Hematopoietic multipotent progenitor cell (in vitro differentiated cells): ENCODE measurements around the gene COASY. TPM values are rescaled to one million over a fixed set of nuclear protein-coding genes. Genes with fewer than 3 reads are reported as not detected.
A peak's percentile ranks its signal among the peaks of the same experiment; 100 is the strongest.

Experiments
- DNase-seq, 3 donors: peaks; one replicate each; pipeline ENCODE4 v3.0.0-alpha.2; 2011 to 2015; ENCODE audit warnings: low read depth in 2 of 3, low spot score in 2 of 3
- total RNA-seq: library from RNA; depleted of rRNA; stranded (reverse); fragments of >200 nt; gene quantifications from one replicate; pipeline ENCODE4 v1.2.3, GENCODE V29; 2012

COASY gene
- total RNA-seq, 1 donor = 31.2 TPM

DNA sequence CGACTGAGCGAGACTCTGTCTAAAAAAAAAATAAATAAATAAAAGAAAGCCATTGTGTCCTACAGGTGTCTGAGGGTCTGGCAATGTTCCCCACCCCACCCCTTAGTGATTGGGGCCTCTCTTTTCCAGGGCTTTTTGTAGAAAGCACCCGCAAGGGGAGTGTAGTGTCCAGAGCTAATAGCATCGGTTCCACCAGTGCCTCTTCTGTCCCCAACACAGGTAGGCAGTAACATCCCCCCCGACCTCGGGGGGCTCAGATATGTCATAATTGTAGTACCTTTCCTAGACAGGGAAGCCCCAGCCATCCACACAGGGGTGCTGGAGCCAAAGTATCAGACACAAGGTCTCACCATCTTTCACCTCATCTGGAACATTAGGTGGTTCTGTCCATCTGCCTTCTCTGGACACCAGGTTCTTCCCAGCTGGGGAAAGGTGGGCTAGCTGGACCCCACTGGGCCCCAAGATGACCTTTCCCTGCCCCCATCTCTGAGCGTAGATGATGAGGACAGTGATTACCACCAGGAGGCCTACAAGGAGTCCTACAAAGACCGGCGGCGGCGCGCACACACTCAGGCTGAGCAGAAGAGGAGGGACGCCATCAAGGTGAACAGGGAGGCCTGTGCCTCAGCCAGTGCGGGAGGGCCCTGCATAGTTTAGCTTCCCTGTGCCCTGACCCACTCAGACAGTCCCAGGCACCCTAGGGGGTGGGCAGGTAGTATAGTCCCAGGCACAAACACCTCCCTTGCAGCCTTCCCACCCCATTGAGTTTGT is 6.6 kb downstream of the COASY start:
- no peak for DNase-seq

DNA sequence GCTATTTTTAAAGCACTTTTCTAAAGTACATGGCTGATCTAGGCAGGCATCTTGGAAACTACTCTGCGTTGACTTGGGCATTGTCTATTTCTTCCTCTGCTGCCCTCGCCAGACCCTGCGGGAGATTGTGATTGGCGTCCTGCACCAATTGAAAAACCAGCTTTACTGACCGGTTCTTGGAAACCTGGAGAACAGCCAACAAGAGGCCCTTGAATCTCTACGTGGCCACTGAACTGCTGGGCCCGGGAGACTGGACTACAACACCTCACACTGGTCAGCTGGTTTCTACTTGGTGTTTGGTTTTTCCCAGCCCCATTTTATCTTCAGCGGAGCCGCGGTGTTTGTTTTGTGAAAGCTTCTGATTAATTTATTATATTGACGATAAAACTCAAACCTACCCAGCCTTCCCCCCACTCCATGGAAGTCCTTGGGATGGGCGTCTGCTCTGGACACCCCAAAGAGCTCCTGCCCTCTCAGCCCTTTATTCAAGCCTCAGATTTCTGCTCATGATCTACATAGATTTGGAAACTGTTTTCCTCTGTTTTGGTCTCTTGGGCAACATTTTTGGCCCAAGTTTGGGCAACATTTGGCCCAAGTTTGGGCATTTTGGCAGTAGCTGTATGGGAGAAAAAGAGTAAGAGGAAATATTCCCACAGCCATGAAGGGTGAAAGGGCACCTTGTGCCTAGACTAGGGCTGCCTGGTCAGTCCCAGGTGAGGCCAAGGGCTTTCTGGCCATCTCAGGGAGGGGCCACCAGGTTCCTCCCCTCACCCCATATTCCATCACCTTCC is 9.7 kb downstream of the COASY start:
- no peak for DNase-seq

DNA sequence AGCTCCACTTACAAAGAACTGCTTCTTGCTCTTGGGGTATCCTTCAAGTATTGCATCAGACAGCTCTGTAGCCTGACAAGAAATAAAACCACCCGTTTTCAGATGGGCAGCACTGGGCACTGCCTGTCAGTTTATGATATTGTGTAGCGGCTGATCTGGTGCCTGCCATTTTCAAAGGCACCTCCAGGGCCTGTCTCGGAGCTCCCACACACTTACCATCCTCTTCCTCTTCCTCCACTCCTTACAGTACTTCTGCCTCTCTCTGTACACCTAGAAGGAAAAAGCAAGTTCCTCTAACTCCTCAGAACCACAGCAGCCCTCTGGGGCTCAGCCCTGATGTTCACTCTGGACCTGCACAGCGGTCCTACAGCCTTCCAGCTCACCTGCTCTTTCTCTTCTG is 11.1 kb downstream of the COASY start:
- DNase-seq = no peak

DNA sequence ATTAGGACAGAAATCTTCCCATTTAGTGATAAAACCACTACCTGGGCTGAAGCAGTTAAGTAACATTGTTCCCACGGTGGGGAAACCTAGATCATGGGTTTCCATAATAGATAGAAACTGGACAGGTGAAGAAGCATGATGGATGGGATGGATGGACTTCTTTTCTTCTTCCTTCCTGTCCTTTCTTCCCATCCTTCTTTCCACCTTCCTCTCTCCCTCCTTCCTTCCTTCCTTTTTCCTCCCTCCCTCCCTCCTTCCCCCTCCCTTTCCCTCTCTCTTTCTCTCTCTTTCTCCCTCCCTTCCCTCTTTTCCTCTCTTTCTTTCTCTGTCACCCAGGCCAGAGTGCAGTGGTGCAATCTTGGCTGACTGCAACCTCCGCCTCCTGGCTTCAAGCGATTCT is 12.5 kb downstream of the COASY start:
- DNase-seq = no peak

DNA sequence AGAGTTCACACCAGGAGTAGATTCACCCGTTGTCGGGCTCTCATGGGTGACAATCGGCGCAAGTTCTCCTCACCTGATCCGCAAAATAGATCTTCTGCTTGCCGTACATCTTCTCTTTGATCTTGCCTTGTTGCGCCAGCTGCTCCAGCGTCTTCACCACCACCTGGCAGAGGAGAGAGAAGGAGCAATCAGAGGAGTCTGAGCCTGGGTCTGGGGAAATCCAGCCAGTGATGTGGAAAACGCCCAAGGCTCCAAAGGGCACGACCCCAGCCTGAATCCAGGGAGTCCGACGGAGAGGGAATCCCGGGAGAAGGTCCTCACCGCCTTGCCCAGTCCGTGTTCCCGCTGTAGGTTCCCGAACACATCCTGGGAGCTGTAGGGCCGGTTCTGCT is 15.2 kb downstream of the COASY start:
- DNase-seq = no peak

DNA sequence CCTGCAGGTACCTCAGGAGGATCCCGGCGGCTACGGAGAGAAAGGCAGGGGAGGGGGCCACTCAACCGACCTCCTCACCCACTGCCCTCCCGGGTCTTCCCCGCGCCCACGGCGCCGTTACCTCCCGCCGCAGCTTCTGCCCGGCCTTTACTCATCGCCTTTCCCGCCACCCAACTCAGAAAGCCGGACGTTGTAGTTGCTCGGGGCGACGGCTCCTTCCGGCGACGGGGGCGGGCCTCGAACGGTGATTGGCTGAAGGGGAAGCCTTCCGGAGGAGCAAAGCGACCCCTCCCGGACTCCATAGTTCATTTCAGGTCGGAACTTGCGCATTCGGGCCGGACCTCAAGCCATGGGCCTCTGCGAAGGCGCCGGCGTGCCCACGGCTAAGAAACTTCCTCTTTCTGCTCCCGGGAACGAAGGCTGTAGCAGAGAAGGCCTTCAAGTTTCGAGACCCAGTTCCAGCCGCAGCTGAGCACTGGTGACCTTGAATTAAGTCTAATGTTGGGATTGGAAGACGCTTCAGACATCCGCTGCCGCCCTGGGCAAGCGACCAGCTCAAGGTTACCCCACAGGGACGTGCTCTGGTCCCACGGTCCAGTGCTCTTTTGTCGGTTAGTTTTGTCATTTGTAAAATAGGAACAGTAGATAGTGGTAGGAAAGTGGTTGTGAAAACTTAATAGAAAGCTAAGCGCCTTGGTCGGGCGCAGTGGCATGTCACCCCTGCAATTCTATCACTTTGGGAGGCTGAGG is 15.8 kb downstream of the COASY start, which contains the start of gene PSMC3IP:
Gene PSMC3IP (minus strand): TSS at position 198 of the 750 bp plus-strand sequence. CDS start 43 bp downstream, at position 155.
- peak; percentile 68 to 96 (median 95) for DNase-seq

DNA sequence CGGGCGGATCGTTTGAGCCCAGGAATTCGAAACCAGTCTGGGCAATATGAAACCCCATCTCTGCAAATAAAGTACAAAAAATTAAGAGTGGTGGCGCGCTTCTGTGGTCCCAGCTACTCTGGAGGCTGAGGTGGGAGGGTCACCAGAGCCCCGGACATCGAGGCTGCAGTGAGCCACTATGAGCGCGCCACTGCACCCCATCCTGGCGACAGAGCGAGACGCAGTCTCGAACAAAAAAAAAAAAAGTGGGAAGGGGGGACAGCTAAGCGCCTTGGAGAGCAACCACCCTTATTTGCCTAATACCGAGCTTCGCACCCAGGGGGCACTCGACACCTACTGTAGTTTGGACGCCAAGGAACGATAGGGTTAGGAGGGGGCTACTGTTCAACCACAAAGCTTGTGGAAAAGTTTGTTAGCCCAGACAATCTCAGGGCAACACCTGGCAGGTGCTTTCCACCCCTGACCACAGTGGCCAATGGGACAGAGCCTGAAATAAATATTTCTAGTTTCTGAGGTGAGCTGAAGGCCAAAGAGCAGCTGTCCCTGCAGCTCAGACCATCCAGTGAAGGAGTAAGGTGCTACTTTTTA is 16.4 kb downstream of the COASY start:
- DNase-seq = peak in 2 of 3 donors; percentile 85 to 90

DNA sequence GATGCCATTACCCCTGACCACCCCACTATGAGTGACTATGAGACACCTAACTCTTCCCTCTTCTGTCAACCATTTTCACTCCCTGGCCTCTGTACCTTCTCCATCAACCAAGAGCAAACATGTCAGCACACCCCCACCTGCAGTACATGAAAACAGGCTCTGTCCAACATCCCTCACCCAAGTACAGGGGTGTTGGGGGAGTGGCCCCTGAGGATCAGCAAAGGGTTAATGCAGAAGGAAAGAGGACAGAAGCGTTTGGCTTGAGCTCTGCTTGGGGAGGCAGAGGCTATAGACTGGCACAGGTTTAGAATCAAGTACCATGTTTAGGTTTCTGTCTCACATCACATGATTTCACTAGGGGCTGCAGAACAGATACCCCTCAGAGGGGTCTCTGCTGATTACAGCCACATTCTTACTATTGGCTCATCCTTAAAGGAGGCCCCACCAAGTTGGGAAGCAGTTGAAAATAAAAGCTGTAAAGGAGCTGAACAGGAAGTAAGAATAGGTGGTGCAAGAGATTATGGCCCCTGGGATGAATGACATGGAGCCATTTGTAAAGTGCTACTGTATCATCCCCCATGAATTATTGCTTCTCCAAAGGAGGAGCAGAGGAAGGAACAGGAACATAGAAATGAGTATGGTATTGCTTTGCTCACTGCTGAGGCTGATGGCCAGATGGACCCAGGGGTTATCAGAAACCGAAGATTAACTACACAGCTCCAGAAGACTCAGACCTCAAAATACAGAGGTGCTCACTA is 18.0 kb downstream of the COASY start:
- no peak for DNase-seq

DNA sequence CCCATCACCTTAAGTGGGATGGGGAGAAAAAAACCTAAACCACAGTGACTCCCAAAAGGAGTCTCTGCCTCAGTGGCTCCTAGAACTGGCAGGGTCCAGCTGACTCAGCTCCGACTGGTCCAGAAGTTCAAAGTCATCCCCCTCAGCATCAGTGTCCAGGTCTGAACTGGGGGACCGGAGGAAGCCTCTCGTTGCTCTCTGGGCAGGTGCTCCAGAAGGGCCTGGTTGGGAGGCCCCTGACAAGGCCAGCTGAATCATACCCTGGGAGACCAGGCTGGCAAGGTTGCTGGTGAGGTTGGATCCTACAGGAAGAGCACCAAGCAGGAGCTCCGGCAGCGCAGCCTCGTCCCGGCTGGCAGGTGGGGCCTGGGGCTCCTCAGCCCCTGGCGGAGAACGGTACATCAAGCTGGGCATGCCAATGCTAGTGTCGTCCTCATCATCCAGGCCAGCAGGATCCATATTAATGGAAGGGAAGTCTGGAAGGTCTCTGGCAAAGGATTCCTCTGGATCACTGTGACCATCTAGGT is 19.9 kb downstream of the COASY start:
- DNase-seq = no peak

DNA sequence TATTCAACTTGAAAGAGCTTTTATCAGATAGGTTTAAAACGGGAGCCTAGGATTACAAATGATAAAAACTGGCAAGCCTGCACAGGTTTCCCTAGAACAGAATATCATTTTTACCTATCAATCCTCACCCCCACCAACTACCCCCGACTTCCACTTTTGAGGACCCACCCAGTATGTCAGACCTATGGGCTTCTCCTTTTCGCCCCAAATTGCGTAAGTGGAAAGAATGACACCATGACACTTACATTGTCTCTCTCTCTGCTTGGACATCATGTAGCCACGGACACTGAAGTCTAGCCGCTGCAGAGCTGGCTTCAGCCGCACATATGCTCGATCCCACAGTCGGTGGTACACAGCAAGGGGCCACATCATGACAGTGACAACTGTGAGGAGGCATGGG is 22.9 kb downstream of the COASY start:
- no peak for DNase-seq

DNA sequence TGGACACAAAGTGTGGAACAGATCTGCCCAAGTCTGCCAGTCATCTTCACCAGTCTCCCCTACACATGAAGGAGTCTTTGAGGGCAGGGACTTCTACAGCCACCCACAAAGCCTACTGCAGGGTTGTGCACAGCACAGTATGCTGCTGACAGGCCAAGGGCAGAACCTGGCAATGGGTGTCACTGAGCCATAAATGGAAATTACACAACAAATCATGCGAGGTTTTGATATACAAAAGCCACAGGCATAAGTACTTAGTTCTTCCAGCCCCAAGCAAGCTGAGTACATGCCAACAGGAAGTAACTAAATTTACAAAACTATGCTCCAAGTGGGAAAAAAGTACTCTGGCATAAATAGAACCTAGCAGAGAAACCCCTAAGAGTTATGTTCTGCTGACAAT is 23.4 kb downstream of the COASY start:
- DNase-seq = no peak

DNA sequence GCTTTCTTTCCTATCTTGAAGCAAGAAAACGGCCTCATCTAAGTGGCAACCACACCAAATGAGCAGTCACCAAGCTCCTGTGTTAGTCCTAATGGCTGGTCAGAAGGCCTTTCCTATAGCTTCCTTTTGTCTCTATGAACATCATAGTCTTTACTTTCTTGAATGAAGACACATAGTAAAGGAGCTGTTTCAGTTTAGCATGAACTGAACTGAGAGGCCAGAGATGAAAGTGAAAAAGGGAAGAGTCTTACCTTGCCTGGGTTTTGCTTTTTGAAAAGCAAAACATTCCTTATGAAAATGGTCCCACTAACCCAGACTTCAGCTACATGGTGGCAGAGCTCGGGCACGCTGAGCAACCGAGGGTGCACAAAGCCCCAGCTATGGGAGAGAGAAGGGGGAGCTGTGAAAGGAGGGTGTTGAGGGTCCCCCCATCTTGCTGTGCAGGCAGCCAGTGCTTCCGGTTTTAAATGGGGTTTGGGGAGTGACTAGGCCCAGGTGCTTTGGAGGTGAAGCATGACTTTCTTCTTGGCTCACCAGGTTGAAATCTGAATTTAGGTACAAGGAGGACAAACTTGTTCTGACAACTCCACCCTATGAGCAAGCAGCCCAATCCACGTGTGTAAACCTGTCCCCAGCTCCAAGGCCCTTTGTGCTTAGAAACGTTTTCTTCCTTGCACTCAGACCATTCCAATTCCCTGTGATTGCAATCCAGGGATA is 24.7 kb downstream of the COASY start:
- DNase-seq = no peak

DNA sequence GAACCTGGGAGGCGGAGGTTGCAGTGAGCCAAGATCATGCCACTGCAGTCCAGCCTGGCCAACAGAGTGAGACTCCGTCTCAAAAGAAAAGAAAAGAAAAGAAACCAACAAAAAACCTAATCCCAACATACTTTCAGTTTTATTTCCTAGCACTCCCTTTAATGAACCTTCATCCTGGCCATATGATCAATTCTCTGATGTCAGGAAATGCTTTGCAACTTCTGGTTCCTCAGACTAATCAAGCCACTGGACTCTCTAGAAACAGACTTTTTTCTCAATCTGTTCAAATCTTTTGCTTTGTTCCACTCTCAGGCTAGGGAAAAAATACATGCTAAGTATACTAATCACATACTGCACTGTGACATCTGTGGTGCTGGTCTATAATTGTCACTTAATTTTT is 28.9 kb downstream of the COASY start:
- no peak for DNase-seq

DNA sequence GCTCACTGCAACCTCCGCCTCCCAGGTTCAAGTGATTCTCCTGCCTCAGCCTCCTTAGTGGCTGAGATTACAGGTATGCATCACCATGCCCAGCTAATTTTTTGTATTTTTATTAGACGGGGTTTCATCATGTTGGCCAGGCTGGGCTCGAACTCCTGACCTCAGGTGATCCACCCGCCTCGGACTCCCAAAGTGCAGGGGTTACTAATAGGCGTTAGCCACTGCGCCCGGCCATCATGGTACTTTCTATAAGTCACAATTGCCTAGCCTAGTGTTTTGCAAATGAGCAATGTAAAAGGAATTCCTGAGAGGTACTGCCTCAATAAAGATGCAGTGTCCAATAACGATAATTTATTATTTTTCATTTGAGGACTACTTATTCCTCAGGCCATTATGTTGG is 29.5 kb downstream of the COASY start:
- no peak for DNase-seq

DNA sequence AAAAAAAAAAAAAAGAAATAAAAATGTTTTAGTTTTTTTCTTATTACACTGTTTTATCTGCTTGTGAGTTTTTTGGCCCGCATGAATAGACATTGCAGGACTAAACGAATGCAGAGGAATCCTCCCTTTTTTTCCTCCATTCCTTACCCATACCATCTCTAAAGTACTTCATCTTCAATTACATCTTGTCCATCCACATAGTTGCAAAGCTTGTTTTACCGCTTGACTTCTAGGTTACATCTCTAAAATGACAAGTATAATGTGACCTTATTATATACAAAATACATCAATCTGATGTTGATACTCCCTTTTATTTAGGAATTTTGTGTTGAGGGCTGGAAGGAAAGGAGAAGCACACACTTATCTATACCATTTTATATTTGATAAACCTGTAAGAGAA is 34.4 kb downstream of the COASY start:
- DNase-seq = no peak

DNA sequence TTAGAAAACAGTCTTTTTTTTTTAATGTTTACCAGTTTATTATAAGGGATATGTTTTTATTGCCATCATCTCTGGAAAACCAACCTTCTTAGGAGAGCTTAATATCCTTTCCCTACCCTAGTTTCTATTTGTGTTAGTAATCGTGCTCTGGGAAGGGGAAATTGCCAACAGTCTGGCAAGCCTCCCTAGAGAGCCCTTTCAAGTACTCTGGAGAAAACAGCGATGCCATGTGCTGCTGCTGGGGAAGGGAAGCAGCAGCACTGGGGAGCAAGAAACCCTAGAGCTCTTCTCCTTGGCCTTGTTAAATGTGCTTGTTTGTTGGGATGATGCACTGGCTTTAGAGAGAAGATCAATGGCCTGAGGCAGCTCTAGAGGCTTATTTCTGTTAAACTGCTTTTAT is 37.0 kb downstream of the COASY start:
- no peak for DNase-seq

DNA sequence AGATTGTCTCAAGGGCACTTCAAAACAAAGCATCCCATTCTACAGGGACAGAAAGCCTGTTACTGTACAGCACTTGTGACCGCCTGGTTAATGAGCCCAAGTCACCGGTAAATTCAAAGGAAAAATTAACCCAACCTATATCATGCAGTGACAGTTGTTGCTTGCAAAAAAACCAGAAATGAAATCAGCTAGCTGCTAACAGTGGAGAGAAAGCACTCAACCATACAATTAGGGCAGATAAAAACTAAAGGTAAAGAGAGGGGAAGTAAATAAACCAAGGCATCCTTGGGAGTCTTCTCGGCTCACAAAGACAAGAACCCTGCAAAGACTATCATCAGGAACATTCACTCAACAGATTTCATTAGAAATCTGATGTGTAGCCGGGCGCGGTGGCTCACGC is 41.4 kb downstream of the COASY start:
- DNase-seq = no peak

DNA sequence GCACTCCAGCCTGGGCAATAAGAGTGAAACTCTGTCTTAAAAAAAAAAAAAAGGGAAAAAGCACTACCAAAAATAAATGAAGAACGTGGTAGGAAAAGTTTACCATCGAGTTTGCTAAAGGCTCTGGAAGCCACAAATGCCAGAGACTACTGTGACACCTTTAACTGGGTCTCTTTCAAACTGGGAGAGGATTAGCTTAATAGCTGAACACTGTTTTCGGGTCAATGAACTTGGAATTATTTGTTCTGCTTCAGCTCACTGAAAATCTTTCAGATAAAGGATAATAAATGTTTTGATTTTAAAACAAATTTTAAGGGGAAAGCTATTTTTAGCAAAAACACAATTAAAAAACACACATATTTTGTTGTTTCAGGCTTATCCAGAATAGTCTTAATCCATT is 45.8 kb downstream of the COASY start:
- DNase-seq = no peak
